PFSK-1 (cell line): ENCODE results near the gene CCDC12.

Source experiments
- FOXP2 ChIP-seq: optimal IDR thresholded peaks from 2 replicates; pipeline ENCODE3; 2011; ENCODE audit warnings: borderline replicate concordance, control low read depth, inconsistent platforms; ENCODE audit not compliant: insufficient read depth; ENCODE audit errors: extremely low read length, extremely low read depth
- POLR2AphosphoS5 ChIP-seq: IDR thresholded peaks from 2 replicates; pipeline ENCODE4 v1.6.1; 2012; ENCODE audit warnings: low read depth, mild to moderate bottlenecking, control low read depth, low read length, moderate library complexity
- REST ChIP-seq, 2 experiments: IDR thresholded peaks; 2 replicates each; pipeline versions ENCODE4 v1.6.1 to v1.8.0; 2011 to 2012; ENCODE audit warnings: low read depth in 2 of 2, low read length in 2 of 2, control low read depth in 1 of 2, inconsistent platforms in 1 of 2, mild to moderate bottlenecking in 1 of 2, moderate library complexity in 1 of 2; ENCODE audit not compliant: insufficient read depth in 1 of 2
- SIN3A ChIP-seq: IDR thresholded peaks from 2 replicates; pipeline ENCODE4 v1.6.1; 2012; ENCODE audit warnings: mild to moderate bottlenecking, low read length, moderate library complexity, borderline replicate concordance; ENCODE audit not compliant: insufficient read depth
- TAF1 ChIP-seq: IDR thresholded peaks from 2 replicates; pipeline ENCODE4 v1.6.1; 2012; ENCODE audit warnings: low read length, control low read depth, borderline replicate concordance; ENCODE audit not compliant: insufficient read depth

The CCDC12 gene

GRCh38 chr3:46901061-46901460, 75.5 kb downstream of the CCDC12 start:
- TF ChIP-seq TAF1 = no peak
- TF ChIP-seq POLR2AphosphoS5 = no peak

GRCh38 chr3:46900356-46900755, 76.2 kb downstream of the CCDC12 start:
- TF ChIP-seq SIN3A (no peak), REST (IDR thresholded peaks at IDR 0.05; ENCODE audit: insufficient read depth in 1 of 2, low read depth in 2 of 2, low read length in 2 of 2) (no peak), POLR2AphosphoS5 (no peak), TAF1 (no peak), FOXP2 (no peak)

- TF ChIP-seq POLR2AphosphoS5 (no peak), FOXP2 (no peak), TAF1 (no peak), SIN3A (no peak), REST (IDR thresholded peaks at IDR 0.05; ENCODE audit: insufficient read depth in 1 of 2, low read depth in 2 of 2, low read length in 2 of 2) (no peak)
These were observed 76.6 kb downstream of the CCDC12 start for GRCh38 chr3:46900007-46900292.

- no peak for TF ChIP-seq REST (IDR thresholded peaks at IDR 0.05; ENCODE audit: insufficient read depth in 1 of 2, low read depth in 2 of 2, low read length in 2 of 2)
- TF ChIP-seq POLR2AphosphoS5 = no peak
- no peak for TF ChIP-seq FOXP2
- no peak for TF ChIP-seq TAF1
- no peak for TF ChIP-seq SIN3A
These were observed 77.2 kb downstream of the CCDC12 start for GRCh38 chr3:46899151-46900006.

- TF ChIP-seq POLR2AphosphoS5 (no peak), SIN3A (no peak), FOXP2 (no peak), TAF1 (no peak), REST (IDR thresholded peaks at IDR 0.05; ENCODE audit: insufficient read depth in 1 of 2, low read depth in 2 of 2, low read length in 2 of 2) (no peak)
These were observed 78.0 kb downstream of the CCDC12 start for GRCh38 chr3:46898321-46899150.
